ENCODE results near the gene LY86.

Gene LY86

GRCh38 chr6:6588064-6588923 is at the start of gene LY86:
LY86 (plus strand) TSS chr6:6588720; CDS start chr6:6588735, 15 bp downstream.
- peak; percentile 88 for DNase-seq

GRCh38 chr6:6539036-6539435 is 49.5 kb upstream of the LY86 start:
- DNase-seq: no peak

GRCh38 chr6:6542357-6542756 is 46.2 kb upstream of the LY86 start:
- DNase-seq: no peak

GRCh38 chr6:6543181-6543879 is 45.2 kb upstream of the LY86 start:
- no peak for DNase-seq

GRCh38 chr6:6545616-6546317 is 42.8 kb upstream of the LY86 start:
- DNase-seq: no peak

GRCh38 chr6:6546318-6547109 is 42.0 kb upstream of the LY86 start:
- peak; percentile 65 for DNase-seq

- DNase-seq: peak; percentile 95
These were observed 41.2 kb upstream of the LY86 start for GRCh38 chr6:6547110-6547879.

GRCh38 chr6:6556161-6556737 is 32.3 kb upstream of the LY86 start:
- DNase-seq: no peak

DNA sequence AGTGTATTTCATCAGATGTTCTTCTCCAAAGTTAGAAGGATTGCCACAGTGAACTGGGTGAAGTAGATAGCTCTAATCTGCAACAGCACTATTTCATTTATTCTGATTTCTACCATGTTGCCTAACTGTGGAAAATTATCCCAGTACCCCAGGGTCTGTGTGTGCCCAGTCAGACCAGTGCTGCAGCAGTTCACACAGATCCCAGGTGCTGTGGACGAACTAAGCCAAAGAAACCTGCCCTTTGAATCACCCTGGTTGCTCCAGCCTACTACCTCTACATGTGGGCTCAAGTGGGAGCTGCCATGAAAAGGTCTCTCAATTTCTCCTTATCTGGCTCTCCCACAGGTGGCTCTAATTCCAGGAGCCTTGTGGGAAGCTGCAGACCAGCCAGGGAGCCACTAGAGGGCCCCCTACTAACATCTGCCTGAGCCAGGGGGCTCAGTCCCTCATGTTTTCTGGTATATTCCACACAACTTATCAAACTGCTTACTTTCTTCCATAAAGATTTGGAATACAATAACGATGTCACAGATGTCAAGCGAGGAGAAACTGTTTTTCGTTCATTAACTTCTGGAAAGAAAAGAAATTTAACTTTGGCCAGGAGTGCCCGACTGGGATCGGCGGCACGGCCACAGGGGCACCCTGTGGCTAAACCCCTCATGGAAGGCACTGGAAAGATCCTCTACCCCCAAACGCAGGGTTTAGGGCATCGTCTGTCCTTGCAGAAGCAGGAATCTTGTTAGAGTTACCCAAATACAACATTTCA is 31.6 kb upstream of the LY86 start:
- DNase-seq: peak; percentile 53

DNA sequence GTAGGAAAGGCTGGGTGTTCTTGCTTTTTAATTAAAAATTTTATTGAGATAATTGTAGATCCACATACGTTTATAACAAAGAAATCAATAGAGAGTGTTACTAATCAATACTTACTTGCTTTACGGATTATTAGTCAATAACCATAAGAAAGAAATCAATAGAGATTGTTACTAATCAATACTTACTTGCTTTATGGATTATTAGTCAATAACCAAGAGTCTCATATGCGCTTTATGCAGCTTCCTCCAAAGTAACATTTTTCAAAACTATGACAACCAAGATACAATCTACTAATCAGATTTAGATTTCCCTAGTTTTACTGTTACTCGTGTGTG is 31.0 kb upstream of the LY86 start:
- no peak for DNase-seq

- DNase-seq: no peak
These were observed 30.6 kb upstream of the LY86 start for GRCh38 chr6:6557886-6558285.

GRCh38 chr6:6559994-6560570 is 28.4 kb upstream of the LY86 start:
- DNase-seq: no peak

- no peak for DNase-seq
These were observed 27.6 kb upstream of the LY86 start for GRCh38 chr6:6560909-6561308.

DNA sequence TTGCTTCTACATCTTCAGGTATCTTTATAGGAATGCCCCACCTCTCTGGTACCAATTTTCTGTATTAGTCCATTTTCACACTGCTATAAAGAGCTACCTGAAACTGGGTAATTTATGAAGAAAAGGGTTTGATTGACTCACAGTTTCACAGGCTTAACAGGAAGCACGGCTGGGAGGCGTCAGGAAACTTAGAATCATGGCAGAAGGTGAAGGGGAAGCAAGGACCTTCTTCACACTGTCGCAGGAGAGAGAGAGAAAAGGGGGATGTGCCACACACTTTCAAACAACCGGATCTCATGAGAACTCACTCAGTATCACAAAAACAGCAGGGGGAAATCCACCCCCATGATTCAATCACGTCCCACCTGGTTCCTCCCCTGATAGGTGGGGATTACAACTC is 24.4 kb upstream of the LY86 start:
- no peak for DNase-seq

DNA sequence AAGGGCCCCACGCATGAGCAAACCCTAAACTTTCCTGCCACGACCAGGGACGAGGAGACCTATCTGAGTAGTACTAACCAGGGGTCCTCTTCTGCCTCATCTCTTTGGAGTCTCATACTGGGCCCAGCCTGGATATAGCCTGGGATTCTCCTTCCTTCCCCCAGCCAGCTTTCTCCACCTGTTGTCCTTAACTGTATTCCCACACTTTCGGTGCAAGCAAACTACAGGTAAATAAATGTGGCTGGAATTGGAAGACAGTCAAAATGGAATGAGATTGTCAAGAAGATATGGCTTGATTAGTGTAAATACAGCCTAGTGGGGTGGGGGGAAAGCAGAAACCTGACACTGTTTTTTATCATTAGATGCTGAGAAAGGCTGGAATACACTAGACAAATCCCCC is 23.5 kb upstream of the LY86 start:
- no peak for DNase-seq

GRCh38 chr6:6565488-6565887 is 23.0 kb upstream of the LY86 start:
- DNase-seq: no peak

DNA sequence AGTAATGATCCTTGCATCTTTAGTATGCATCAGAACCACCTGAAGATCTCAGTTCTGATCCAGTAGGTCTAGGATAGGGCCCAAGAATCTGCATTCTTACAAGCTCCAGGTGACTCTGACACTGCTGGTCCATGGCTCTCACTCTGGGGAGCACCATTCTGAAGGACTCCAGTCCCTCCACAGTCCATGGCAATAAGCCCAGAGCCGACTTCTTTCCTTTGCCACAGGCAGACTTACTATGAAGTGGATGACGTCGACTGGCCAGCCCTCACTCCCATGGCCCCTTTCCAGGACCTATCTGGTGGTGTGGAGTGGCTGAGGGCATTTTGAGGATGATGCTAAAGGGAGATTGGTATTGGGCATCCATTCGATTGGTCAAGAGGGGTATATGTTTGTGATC is 21.8 kb upstream of the LY86 start:
- DNase-seq: no peak

DNA sequence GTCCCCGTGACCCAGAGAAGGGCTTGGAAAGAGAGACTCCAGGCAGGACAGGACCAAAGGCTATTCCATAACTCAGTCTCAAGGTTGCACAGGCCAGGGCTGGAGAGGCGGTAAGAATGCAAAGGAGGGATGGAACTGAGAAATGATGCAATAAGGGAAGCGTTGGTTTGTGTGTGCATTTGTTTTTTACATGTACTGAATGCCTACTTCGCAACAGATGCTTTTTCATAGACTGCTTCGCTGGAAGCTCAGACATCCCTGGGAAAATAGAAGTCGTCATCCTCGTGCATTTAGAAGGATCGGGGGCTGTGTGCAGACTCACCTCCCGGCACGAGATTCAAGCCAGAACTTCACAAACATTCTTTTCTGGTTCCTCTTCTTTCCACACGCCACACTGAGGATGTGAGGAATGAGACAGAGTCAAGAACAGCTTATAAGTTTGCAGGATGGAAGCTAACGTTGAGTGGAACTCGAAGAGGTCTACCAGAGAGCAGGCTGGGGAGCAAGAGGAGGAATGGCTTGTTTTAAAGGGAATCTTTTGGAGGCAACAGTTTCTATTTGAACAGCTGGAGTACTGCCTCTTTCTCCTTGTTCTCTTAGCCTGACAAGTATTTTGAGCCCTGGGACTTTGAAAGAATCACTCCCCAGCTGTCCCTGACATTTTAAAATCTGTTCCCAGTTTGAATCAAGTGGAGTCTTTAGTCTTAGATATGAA is 19.3 kb upstream of the LY86 start:
- no peak for DNase-seq

- DNase-seq: no peak
These were observed 18.7 kb upstream of the LY86 start for GRCh38 chr6:6569811-6570164.

Data from femur (tissue), 1 donor.